Activated CD4-positive, alpha-beta T cell treated with anti-CD3 and anti-CD28 coated beads, Interleukin-2, amount 10 ng/mL, durations not matched to agents 7 days and 5 days (primary cell): ENCODE data around the gene IL12RB2. TPM values are rescaled to one million over a fixed set of nuclear protein-coding genes. Genes with fewer than 3 reads are reported as not detected.

Experiments
- CTCF ChIA-PET: fragments of 350-600 bp; sonication (Branson Sonifier 250); formaldehyde crosslinking; loops from one replicate; lab custom pipeline; 2021; ENCODE audit warnings: antibody characterized with exemption; lab: Charles Lee
- POLR2A ChIA-PET: fragments of 350-600 bp; sonication (Branson Sonifier 250); formaldehyde crosslinking; loops from one replicate; lab custom pipeline; 2021; ENCODE audit warnings: antibody characterized with exemption; lab: Charles Lee
- DNase-seq: peaks from one replicate; pipeline ENCODE4 v3.0.0-alpha.2; 2020
- H3K27ac Mint-ChIP-seq: one replicate; pipeline ENCODE4 v1.8.0; 2021; ENCODE audit warnings: mild to moderate bottlenecking, moderate library complexity, mixed read lengths
- H3K27me3 Mint-ChIP-seq: one replicate; pipeline ENCODE4 v1.8.0; 2021; ENCODE audit warnings: mixed read lengths
- H3K36me3 Mint-ChIP-seq: one replicate; pipeline ENCODE4 v1.8.0; 2021; ENCODE audit warnings: low read depth, mixed read lengths
- H3K4me1 Mint-ChIP-seq: one replicate; pipeline ENCODE4 v1.8.0; 2021; ENCODE audit warnings: mixed read lengths
- H3K4me3 Mint-ChIP-seq: one replicate; pipeline ENCODE4 v1.8.0; 2021; ENCODE audit warnings: mild to moderate bottlenecking, moderate library complexity, mixed read lengths
- H3K9me3 Mint-ChIP-seq: one replicate; pipeline ENCODE4 v1.8.0; 2021; ENCODE audit warnings: mixed read lengths
- total RNA-seq, 2 experiments: library from RNA; stranded (reverse); gene quantifications; one replicate each; pipeline ENCODE4 v1.2.3, GENCODE V29; 2021

Gene IL12RB2
- 10 to 100 TPM; 29.3 to 31.8 TPM for total RNA-seq

- Mint-ChIP-seq H3K27ac (peak within 1 kb of the TSS; percentile 99), H3K27me3 (no peaks in the 10 kb centered on the region), H3K4me1 (peaks cover 74% of the 10 kb centered on the region), H3K36me3 (peaks cover 16% of the 10 kb centered on the region), H3K4me3 (peak within 1 kb of the TSS; percentile 97), H3K9me3 (peaks cover 2% of the 10 kb centered on the region)
- ChIA-PET CTCF (interaction anchor here (0.9 to 1.4 kb wide), 3 partner anchors 11 to 29 kb away, joined by 3 to 6 read pairs (median 3); no protein-coding TSS in a partner anchor), POLR2A (interaction anchor here (0.7 to 0.9 kb wide), 2 partner anchors 26 to 33 kb away, joined by 3 to 5 read pairs; no protein-coding TSS in a partner anchor)
- peak; percentile 67 for DNase-seq
These were observed at the start of gene IL12RB2 for GRCh38 chr1:67307251-67308060. Gene IL12RB2, plus strand, starts transcription at chr1:67307873. Its CDS starts 12,496 bp downstream, at chr1:67320369.

DNA sequence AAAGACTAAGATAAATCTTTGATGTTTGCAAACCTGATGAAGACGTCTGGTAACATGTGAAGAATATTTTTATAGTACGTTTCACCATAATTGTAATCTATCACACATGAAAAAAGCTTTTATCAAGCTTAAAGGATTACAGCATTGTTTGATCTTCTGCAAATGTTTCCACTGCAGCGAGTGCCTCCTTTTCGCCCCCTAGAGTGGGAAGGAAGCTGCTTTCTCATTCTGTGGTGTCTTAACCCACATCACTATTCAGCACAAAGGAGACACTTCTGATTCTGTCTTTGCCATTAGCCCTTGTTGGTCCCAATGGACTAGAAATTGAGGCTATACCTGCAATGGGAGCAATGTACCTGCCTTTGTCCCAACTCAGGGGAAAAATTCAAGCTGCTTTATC, 46.0 kb upstream of the IL12RB2 start:
- Mint-ChIP-seq H3K27me3 (no peaks in the 10 kb centered on the region), H3K9me3 (peaks cover 10% of the 10 kb centered on the region), H3K36me3 (peaks cover 2% of the 10 kb centered on the region), H3K4me1 (peaks cover 29% of the 10 kb centered on the region), H3K4me3 (no peak overlapping the region), H3K27ac (no peak overlapping the region)
- ChIA-PET CTCF (interaction anchor here (0.5 to 2.1 kb wide), 8 partner anchors 12 to 266 kb away, joined by 3 to 6 read pairs (median 4); no protein-coding TSS in a partner anchor), POLR2A (no interaction called here)
- DNase-seq, result peak; percentile 30

GRCh38 chr1:67262735-67263134, 44.9 kb upstream of the IL12RB2 start:
- no peak overlapping the region for H3K4me3 Mint-ChIP-seq
- peaks cover 29% of the 10 kb centered on the region for H3K4me1 Mint-ChIP-seq
- no peak for DNase-seq
- H3K27ac Mint-ChIP-seq, result no peak overlapping the region
- peaks cover 8% of the 10 kb centered on the region for H3K9me3 Mint-ChIP-seq
- H3K27me3 Mint-ChIP-seq, result no peaks in the 10 kb centered on the region
- ChIA-PET CTCF (interaction anchor here (0.9 to 2.1 kb wide), 6 partner anchors 11 to 49 kb away, joined by 3 to 6 read pairs (median 4); no protein-coding TSS in a partner anchor), POLR2A (no interaction called here)
- peaks cover 2% of the 10 kb centered on the region for H3K36me3 Mint-ChIP-seq

DNA sequence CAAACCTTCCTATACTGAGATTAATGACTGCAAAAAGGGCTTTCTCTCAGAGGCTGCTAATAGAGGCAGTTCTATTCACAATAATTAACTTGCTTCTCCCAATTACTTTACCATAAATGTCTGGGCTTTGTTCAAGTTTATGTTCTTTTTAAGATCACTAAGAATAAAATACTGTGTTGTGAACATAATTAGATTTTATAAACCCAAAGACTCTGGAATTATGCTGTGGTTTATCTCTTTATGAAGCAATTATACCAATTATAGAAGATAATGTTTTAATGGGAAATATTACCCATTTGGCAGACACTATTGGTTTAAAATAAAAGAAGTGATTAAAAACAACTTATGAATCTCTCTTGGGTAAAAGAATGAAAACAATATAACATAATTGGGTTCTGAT, 43.5 kb upstream of the IL12RB2 start:
- Mint-ChIP-seq H3K36me3 (peaks cover 2% of the 10 kb centered on the region), H3K9me3 (peaks cover 8% of the 10 kb centered on the region), H3K4me3 (no peak overlapping the region), H3K4me1 (peaks cover 29% of the 10 kb centered on the region), H3K27ac (no peak overlapping the region), H3K27me3 (no peaks in the 10 kb centered on the region)
- ChIA-PET POLR2A (no interaction called here), CTCF (no interaction called here)
- no peak for DNase-seq

DNA sequence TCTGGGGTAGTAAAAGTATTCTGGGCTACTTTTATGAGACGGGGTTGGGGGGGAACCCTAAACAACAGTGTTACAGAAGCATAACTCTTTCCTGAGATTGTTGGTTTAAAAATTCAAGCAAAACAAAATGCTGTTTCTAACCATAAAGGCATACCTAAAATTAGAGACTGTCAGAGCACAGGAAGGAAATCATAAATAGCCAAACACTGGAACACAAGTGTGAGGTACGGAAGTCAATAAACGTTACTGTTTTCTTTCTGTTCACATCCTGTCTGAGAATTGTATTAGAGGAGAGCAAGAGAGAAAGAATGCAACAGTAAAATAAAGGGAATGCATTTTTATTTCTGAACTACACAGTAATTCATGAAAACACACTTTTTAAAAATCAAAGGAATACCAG, 42.8 kb upstream of the IL12RB2 start:
- Mint-ChIP-seq H3K9me3 (peaks cover 8% of the 10 kb centered on the region), H3K27me3 (no peaks in the 10 kb centered on the region), H3K27ac (peak overlapping the region; percentile 86), H3K4me1 (peaks cover 29% of the 10 kb centered on the region), H3K4me3 (peak overlapping the region; percentile 12), H3K36me3 (peaks cover 2% of the 10 kb centered on the region)
- ChIA-PET CTCF (no interaction called here), POLR2A (no interaction called here)
- no peak for DNase-seq

DNA sequence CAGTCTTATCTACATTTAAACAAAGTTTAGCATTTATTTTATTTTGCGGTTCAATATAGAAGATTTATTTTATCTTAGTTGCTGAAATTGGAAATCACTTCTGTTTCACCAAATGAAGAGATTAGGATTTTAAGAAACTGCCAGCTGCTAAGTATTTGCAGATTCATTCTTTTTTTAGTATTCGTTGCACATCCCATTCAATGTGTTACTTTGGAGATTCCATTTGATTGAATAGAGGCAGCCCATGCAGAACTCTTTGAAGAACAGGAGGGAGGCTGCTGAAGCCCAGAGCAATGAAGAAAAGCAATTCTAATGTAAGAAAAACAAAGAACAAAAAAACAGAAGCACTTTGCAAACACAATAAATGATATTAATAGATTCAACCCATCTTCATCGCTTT, 38.6 kb upstream of the IL12RB2 start:
- Mint-ChIP-seq H3K36me3 (peaks cover 29% of the 10 kb centered on the region), H3K27ac (no peak overlapping the region), H3K4me1 (peaks cover 20% of the 10 kb centered on the region), H3K9me3 (peaks cover 30% of the 10 kb centered on the region), H3K27me3 (no peaks in the 10 kb centered on the region), H3K4me3 (no peak overlapping the region)
- no peak for DNase-seq
- CTCF ChIA-PET, result interaction anchor here (0.6 kb wide), 1 partner anchor 454 kb away, joined by 3 read pairs; no protein-coding TSS in a partner anchor
- POLR2A ChIA-PET, result no interaction called here

- DNase-seq, result no peak
- ChIA-PET CTCF (interaction anchor here (0.6 to 2.3 kb wide), 4 partner anchors 13 to 81 kb away, joined by 3 to 8 read pairs (median 5); no protein-coding TSS in a partner anchor), POLR2A (no interaction called here)
- H3K4me3 Mint-ChIP-seq, result no peak overlapping the region
- peaks cover 31% of the 10 kb centered on the region for H3K9me3 Mint-ChIP-seq
- H3K36me3 Mint-ChIP-seq, result peaks cover 27% of the 10 kb centered on the region
- no peak overlapping the region for H3K27ac Mint-ChIP-seq
- no peaks in the 10 kb centered on the region for H3K27me3 Mint-ChIP-seq
- peaks cover 26% of the 10 kb centered on the region for H3K4me1 Mint-ChIP-seq
These were observed 37.1 kb upstream of the IL12RB2 start for GRCh38 chr1:67270541-67270940.

- Mint-ChIP-seq H3K9me3 (peaks cover 38% of the 10 kb centered on the region), H3K4me1 (peaks cover 36% of the 10 kb centered on the region), H3K4me3 (no peak overlapping the region), H3K27ac (peak overlapping the region; percentile 79), H3K36me3 (peaks cover 42% of the 10 kb centered on the region), H3K27me3 (no peaks in the 10 kb centered on the region)
- ChIA-PET CTCF (interaction anchor here (0.9 to 2.0 kb wide), 4 partner anchors 10 to 27 kb away, joined by 3 to 9 read pairs (median 6); no protein-coding TSS in a partner anchor), POLR2A (interaction anchor here (0.6 kb wide), 1 partner anchor 34 kb away, joined by 3 read pairs; no protein-coding TSS in a partner anchor)
- DNase-seq, result no peak
These were observed 34.1 kb upstream of the IL12RB2 start for GRCh38 chr1:67273591-67273990.

- Mint-ChIP-seq H3K27ac (peak overlapping the region; percentile 78), H3K9me3 (peaks cover 38% of the 10 kb centered on the region), H3K36me3 (peaks cover 42% of the 10 kb centered on the region), H3K4me1 (peaks cover 36% of the 10 kb centered on the region), H3K4me3 (no peak overlapping the region), H3K27me3 (no peaks in the 10 kb centered on the region)
- ChIA-PET CTCF (interaction anchor here (0.9 to 2.0 kb wide), 5 partner anchors 9 to 66 kb away, joined by 3 to 9 read pairs (median 6); no protein-coding TSS in a partner anchor), POLR2A (no interaction called here)
- DNase-seq, result peak; percentile 54
These were observed 32.9 kb upstream of the IL12RB2 start for GRCh38 chr1:67274623-67275325.

DNA sequence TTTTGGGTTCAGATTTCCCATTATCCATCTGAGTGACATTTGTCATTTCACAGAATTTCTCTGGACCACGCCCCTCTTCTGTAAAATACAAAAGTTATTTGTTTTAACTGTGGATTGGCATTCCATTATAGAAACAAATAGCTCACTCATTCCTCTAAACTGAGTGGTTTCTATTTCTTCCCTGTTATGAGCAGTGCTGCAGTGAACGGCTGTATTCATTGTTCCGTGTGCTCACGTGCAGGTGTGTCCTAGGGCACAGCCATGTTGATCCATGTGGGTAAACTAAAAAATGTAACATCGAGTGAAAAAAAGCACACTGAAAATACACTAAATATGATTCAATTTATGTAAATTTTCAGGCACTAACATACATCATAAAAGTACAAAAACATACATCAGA, 27.0 kb upstream of the IL12RB2 start:
- ChIA-PET POLR2A (no interaction called here), CTCF (interaction anchor here (1.3 kb wide), 2 partner anchors 8 to 210 kb away, joined by 3 read pairs; no protein-coding TSS in a partner anchor)
- no peak for DNase-seq
- Mint-ChIP-seq H3K36me3 (peaks cover 14% of the 10 kb centered on the region), H3K4me1 (peaks cover 11% of the 10 kb centered on the region), H3K9me3 (peaks cover 5% of the 10 kb centered on the region), H3K27ac (no peak overlapping the region), H3K4me3 (no peak overlapping the region), H3K27me3 (no peaks in the 10 kb centered on the region)

- Mint-ChIP-seq H3K4me3 (no peak overlapping the region), H3K27ac (no peak overlapping the region), H3K36me3 (peaks cover 9% of the 10 kb centered on the region), H3K9me3 (no peaks in the 10 kb centered on the region), H3K4me1 (peaks cover 12% of the 10 kb centered on the region), H3K27me3 (no peaks in the 10 kb centered on the region)
- DNase-seq, result no peak
- ChIA-PET CTCF (interaction anchor here (1.3 kb wide), 2 partner anchors 9 to 210 kb away, joined by 3 read pairs; no protein-coding TSS in a partner anchor), POLR2A (no interaction called here)
These were observed 26.4 kb upstream of the IL12RB2 start for GRCh38 chr1:67281244-67281643.

- no peak for DNase-seq
- ChIA-PET CTCF (interaction anchor here (0.5 to 1.4 kb wide), 6 partner anchors 9 to 96 kb away, joined by 3 to 7 read pairs (median 4); no protein-coding TSS in a partner anchor), POLR2A (no interaction called here)
- Mint-ChIP-seq H3K4me1 (peaks cover 12% of the 10 kb centered on the region), H3K9me3 (peaks cover 7% of the 10 kb centered on the region), H3K36me3 (peaks cover 9% of the 10 kb centered on the region), H3K27me3 (no peaks in the 10 kb centered on the region), H3K4me3 (no peak overlapping the region), H3K27ac (no peak overlapping the region)
These were observed 21.7 kb upstream of the IL12RB2 start for GRCh38 chr1:67285780-67286488.
